PFSK-1 (cell line): ENCODE results near the gene RAD51B.

Experiments
- FOXP2 ChIP-seq: optimal IDR thresholded peaks from 2 replicates; pipeline ENCODE3; 2011; ENCODE audit warnings: borderline replicate concordance, control low read depth, inconsistent platforms; ENCODE audit not compliant: insufficient read depth; ENCODE audit errors: extremely low read length, extremely low read depth
- POLR2AphosphoS5 ChIP-seq: IDR thresholded peaks from 2 replicates; pipeline ENCODE4 v1.6.1; 2012; ENCODE audit warnings: low read depth, mild to moderate bottlenecking, control low read depth, low read length, moderate library complexity
- REST ChIP-seq, 2 experiments: IDR thresholded peaks; 2 replicates each; pipeline versions ENCODE4 v1.6.1 to v1.8.0; 2011 to 2012; ENCODE audit warnings: low read depth in 2 of 2, low read length in 2 of 2, control low read depth in 1 of 2, inconsistent platforms in 1 of 2, mild to moderate bottlenecking in 1 of 2, moderate library complexity in 1 of 2; ENCODE audit not compliant: insufficient read depth in 1 of 2
- SIN3A ChIP-seq: IDR thresholded peaks from 2 replicates; pipeline ENCODE4 v1.6.1; 2012; ENCODE audit warnings: mild to moderate bottlenecking, low read length, moderate library complexity, borderline replicate concordance; ENCODE audit not compliant: insufficient read depth
- TAF1 ChIP-seq: IDR thresholded peaks from 2 replicates; pipeline ENCODE4 v1.6.1; 2012; ENCODE audit warnings: low read length, control low read depth, borderline replicate concordance; ENCODE audit not compliant: insufficient read depth

RAD51B gene

GRCh38 chr14:68008491-68008890, 188.9 kb downstream of the RAD51B start:
- TF ChIP-seq FOXP2 (no peak), REST (IDR thresholded peaks at IDR 0.05; ENCODE audit: insufficient read depth in 1 of 2, low read depth in 2 of 2, low read length in 2 of 2) (no peak), TAF1 (no peak)

GRCh38 chr14:68011406-68012028, 191.9 kb downstream of the RAD51B start:
- TF ChIP-seq REST (IDR thresholded peaks at IDR 0.05; ENCODE audit: insufficient read depth in 1 of 2, low read depth in 2 of 2, low read length in 2 of 2): no peak
- TF ChIP-seq POLR2AphosphoS5: no peak
- TF ChIP-seq FOXP2: no peak
- TF ChIP-seq TAF1: no peak
- no peak for TF ChIP-seq SIN3A

GRCh38 chr14:68012871-68013270, 193.3 kb downstream of the RAD51B start:
- TF ChIP-seq SIN3A (no peak), TAF1 (no peak)

GRCh38 chr14:68013326-68013725, 193.7 kb downstream of the RAD51B start:
- TF ChIP-seq FOXP2: no peak
- TF ChIP-seq POLR2AphosphoS5: no peak
- TF ChIP-seq REST (IDR thresholded peaks at IDR 0.05; ENCODE audit: insufficient read depth in 1 of 2, low read depth in 2 of 2, low read length in 2 of 2): no peak
- no peak for TF ChIP-seq SIN3A
- TF ChIP-seq TAF1: no peak

GRCh38 chr14:68014771-68015170, 195.2 kb downstream of the RAD51B start:
- TF ChIP-seq REST (IDR thresholded peaks at IDR 0.05; ENCODE audit: insufficient read depth in 1 of 2, low read depth in 2 of 2, low read length in 2 of 2) (no peak), POLR2AphosphoS5 (no peak), FOXP2 (no peak), TAF1 (no peak), SIN3A (no peak)

- TF ChIP-seq POLR2AphosphoS5 (no peak), FOXP2 (no peak), REST (IDR thresholded peaks at IDR 0.05; ENCODE audit: insufficient read depth in 1 of 2, low read depth in 2 of 2, low read length in 2 of 2) (no peak), TAF1 (no peak), SIN3A (no peak)
Measured at GRCh38 chr14:68015356-68016254, 196.0 kb downstream of the RAD51B start.
